Measurements from ENCODE around the gene PCBP3.
"Not testable (repeated sequence)": the region's sequence is repeated elsewhere in the genome, so short reads cannot be mapped to it uniquely, and the experiment has no call there.

The PCBP3 gene

DNA sequence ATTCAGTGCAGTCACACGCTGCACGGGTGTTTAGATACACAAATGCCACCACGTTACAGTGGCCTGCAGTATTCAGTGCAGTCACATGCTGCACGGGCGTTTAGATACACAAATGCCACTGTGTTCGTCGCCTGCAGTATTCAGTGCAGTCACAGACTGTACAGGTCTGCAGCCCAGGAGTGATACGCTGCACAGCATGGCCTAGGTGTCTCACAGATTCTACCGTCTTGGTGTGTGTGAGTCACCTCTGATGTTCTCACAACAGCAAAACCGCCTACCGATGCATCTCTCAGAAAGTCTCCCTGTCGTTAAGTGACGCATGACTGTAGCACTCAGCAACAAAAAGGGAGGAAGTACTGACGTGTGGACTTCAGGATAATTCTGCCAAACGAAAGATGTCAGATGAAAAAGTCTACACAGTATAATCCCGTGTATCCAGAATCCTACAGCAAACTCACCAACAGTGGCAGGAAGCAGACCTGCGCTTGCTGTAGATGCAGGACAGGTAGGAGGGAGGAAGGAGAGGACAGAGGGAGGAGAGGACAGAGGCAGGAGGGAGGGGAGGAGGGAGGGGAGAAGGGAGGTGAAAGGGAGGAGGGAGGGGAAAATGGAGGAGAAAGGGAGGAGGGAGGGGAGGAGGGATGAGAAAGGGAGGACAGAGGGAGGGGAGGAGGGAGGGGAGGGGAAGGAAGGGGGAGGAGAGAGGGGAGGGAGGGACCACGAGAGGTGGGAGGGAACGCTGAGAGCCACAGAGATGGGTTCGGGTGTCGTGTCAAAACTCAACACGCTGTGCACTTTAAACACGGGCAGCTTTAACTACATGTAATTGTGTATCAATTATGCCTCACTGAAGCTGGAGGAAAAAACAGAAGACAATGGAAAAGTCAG is 36.3 kb upstream of the PCBP3 start:
- no peak overlapping the region for H3K4me3 ChIP-seq (ENCODE audit: low read length)
- TF ChIP-seq ZNF274 (IDR thresholded peaks at IDR 0.05; ENCODE audit: low read depth, low read length), result no peak

- TF ChIP-seq ZNF274 (IDR thresholded peaks at IDR 0.05; ENCODE audit: low read depth, low read length), result no peak
Observed at GRCh38 chr21:45607909-45608295, 35.6 kb upstream of the PCBP3 start.

GRCh38 chr21:45608747-45609470 is 34.6 kb upstream of the PCBP3 start:
- not testable (repeated sequence) for H3K4me3 ChIP-seq (ENCODE audit: low read length)

More at GRCh38 chr21:45607909-45608295, 35.6 kb upstream of the PCBP3 start:
- H3K4me3 ChIP-seq (ENCODE audit: low read length), result no peak overlapping the region

DNA sequence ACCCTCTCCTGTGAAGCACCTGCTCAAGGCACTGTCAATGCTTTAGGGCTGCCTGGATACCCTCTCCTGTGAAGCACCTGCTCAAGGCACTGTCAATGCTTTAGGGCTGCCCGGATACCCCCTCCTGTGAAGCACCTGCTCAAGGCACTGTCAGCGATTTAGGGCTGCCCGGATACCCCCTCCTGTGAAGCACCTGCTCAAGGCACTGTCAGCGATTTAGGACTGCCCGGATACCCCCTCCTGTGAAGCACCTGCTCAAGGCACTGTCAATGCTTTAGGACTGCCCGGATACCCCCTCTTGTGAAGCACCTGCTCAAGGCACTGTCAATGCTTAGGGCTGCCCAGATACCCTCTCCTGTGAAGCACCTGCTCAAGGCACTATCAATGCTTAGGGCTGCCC is 33.9 kb upstream of the PCBP3 start:
- not testable (repeated sequence) for H3K4me3 ChIP-seq (ENCODE audit: low read length)

- TF ChIP-seq ZNF274 (IDR thresholded peaks at IDR 0.05; ENCODE audit: low read depth, low read length), result no peak
Observed at GRCh38 chr21:45611296-45611695, 32.2 kb upstream of the PCBP3 start.

DNA sequence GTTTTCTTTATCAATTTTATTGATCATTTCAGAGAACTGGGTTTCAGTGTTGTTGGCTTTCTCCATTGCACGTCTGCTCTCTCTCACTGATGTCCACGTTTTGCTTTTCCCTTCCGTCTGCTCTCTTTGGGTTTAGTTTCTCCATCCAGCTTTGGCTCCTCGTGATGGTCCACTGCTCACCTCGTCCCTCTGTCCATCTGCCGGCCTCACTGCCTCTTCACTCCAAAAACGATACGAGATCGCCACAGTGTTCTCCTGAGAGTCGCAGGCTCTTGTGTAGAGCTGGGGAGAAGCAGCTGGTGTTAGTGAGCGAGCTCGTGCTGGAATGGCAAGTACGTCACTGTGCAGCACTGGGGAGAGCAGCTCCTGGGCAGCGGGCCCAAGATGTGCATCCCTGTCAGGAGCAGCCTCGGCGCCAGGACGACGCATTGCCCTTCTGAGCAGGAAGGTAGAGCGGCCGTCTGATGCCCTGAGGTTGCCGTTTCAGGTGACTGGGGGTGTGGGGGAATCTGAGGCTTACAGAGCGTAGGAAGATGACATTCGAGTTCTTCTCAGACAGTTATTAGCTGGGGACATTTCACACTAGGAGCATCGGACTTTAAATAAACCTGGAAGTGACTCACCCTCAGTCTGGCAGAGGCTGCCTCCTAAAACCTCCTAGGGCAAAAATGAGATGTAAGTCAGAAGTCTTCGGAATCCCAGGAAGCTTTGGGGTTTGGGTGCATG is 31.4 kb upstream of the PCBP3 start:
- no peak overlapping the region for H3K4me3 ChIP-seq (ENCODE audit: low read length)
- no peak for TF ChIP-seq ZNF274 (IDR thresholded peaks at IDR 0.05; ENCODE audit: low read depth, low read length)

More at GRCh38 chr21:45611296-45611695, 32.2 kb upstream of the PCBP3 start:
- no peak overlapping the region for H3K4me3 ChIP-seq (ENCODE audit: low read length)

GRCh38 chr21:45612665-45613019 is 30.9 kb upstream of the PCBP3 start:
- H3K4me3 ChIP-seq (ENCODE audit: low read length), result not testable (repeated sequence)

DNA sequence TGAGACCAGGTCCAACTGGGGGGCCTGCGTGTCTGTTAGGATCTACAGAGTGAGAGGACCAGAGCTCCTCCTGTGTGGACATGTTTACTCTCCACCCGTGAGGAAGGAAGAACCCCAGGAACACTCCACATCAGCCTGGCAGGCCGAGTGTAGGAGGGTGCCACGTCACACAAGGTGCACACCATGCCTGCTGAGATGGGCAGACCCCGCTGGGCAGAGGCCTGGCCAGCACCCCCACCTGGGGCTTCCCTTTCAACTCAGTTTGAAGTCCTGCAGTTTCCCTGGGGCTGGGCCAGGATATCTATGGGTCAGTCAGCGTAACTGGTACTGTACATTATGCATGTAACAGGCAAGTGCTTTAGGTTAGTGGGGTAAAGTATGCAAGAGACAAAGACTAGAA is 30.1 kb upstream of the PCBP3 start:
- no peak overlapping the region for H3K4me3 ChIP-seq (ENCODE audit: low read length)
- no peak for TF ChIP-seq ZNF274 (IDR thresholded peaks at IDR 0.05; ENCODE audit: low read depth, low read length)

DNA sequence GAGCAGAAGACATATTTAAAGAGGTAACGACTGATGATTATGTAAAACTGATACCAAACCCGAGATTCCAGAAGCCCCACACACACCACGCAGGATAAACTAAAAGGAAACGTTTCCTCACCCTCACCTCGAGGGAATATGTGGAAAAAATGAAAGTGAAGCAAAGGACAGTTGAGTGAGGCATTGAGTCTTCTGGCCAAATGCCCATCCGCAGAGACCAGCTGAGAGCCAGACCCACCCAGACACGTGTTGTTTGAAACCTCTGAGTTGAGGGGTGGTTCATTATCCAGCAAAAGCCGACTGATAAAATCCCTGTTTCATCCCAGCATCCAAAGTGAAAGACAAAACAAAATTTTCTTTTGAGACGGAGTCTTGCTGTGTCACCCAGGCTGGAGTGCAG is 29.6 kb upstream of the PCBP3 start:
- no peak overlapping the region for H3K4me3 ChIP-seq (ENCODE audit: low read length)
- TF ChIP-seq ZNF274 (IDR thresholded peaks at IDR 0.05; ENCODE audit: low read depth, low read length), result no peak

DNA sequence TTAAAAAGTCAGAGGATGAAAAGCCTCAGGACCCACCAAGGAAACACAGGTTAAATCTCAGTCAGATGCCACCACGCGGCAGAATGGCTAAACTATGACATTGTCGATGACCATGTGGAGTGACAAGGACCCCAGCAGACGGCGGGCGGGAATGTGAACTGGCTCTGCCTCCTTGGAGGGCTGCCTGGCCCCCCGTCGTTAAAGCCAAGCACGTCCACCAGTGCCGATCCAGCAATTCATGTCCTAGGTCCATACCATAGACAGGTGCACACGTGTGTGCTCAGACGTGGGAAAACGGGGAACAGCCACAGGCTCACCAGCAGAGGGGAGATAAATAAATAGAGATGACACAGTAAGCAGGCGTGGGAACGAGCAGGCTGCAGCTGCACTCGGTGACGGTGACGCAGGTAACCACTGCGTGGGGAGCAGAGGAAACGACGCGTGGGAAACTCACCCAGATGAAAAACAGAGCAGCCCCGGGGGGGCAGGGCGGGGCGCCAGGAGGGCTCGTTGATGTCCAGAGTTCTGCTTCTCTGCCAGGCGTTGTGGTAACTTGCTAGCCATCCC is 28.3 kb upstream of the PCBP3 start:
- TF ChIP-seq ZNF274 (IDR thresholded peaks at IDR 0.05; ENCODE audit: low read depth, low read length), result no peak
- H3K4me3 ChIP-seq (ENCODE audit: low read length), result no peak overlapping the region

DNA sequence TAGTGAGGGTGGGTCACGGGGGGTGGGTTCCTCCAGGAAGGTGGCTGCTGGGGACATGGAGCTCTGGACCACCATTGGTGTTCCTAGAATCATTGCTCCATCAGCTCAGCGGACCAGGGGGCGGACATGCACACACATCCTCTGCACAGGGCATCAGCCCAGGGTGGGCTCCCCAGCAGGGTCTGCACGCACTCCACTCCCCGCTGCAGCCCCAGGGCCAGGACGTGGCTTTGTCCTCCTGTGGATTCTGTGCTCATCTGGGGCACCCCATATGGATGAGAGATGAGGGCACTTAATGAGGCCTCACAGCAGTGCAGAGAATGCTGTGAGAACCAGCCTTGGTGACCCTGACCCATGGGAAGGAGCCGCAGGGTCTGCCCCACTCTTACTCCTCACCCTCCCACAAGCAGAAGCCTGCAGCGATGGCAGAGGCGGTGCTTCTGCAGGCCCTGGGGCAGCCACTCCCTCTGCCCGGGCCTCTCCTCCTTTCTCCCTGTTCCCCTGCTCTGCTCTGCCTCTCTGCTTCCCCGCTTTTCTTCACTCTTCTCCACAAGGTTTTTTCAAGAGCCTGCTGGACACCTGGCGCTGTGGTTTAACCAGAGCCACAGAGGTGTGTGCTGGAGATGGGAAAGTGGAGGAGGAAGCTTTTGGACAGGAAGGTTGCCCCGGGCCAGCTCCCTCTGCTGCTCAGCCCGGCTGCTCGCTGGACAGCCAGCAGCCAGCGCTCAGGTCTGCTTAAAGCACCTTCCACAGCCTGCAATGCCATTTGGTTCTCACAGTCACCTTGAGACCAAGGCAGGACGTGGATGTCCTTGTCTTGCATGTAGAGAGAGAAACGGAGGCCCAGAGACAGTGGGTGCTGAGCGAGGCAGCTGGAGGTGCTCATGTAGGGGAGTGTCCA is 26.3 kb upstream of the PCBP3 start:
- TF ChIP-seq ZNF274 (IDR thresholded peaks at IDR 0.05; ENCODE audit: low read depth, low read length), result no peak
- H3K4me3 ChIP-seq (ENCODE audit: low read length), result no peak overlapping the region

GRCh38 chr21:45618287-45618686 is 25.2 kb upstream of the PCBP3 start:
- no peak for TF ChIP-seq ZNF274 (IDR thresholded peaks at IDR 0.05; ENCODE audit: low read depth, low read length)
- H3K4me3 ChIP-seq (ENCODE audit: low read length), result no peak overlapping the region

GRCh38 chr21:45618846-45619485 is 24.6 kb upstream of the PCBP3 start:
- H3K4me3 ChIP-seq (ENCODE audit: low read length), result no peak overlapping the region
- no peak for TF ChIP-seq ZNF274 (IDR thresholded peaks at IDR 0.05; ENCODE audit: low read depth, low read length)

Data from GM08714 (cell line).